HepG2 (cell line): Measurements from ENCODE around the gene IDH3G. TPM values are rescaled to one million over a fixed set of nuclear protein-coding genes. Genes with fewer than 3 reads are reported as not detected.

Experiments used
- ASH2L ChIP-seq: fragments of 300-600, 200-600 bp; sonication (generic); IDR thresholded peaks from 2 replicates; pipeline ENCODE4 v1.7.0; 2017; ENCODE audit warnings: low read depth, mild to moderate bottlenecking, moderate library complexity, mixed read lengths, low read length; ENCODE audit not compliant: insufficient read length
- EHMT2 ChIP-seq: fragments of 200-600 bp; sonication (generic); IDR thresholded peaks from 2 replicates; pipeline ENCODE4 v1.7.0; 2017; ENCODE audit warnings: antibody characterized with exemption, low read depth, low read length, borderline replicate concordance
- FOXA1 ChIP-seq, 2 experiments: fragments of 450-650 bp in 1 of 2; sonication (generic) in 1 of 2; formaldehyde crosslinking in 1 of 2; IDR thresholded peaks; 2 replicates each; pipeline versions ENCODE4 v1.4.0 to v1.6.1; 2016 to 2020; ENCODE audit warnings: missing genetic modification reagents in 1 of 2
- GATAD2A ChIP-seq: IDR thresholded peaks from 2 replicates; pipeline ENCODE4 v1.6.1; 2016
- GZF1 ChIP-seq: sonication (generic); formaldehyde crosslinking; IDR thresholded peaks from 2 replicates; pipeline ENCODE4 v1.5.1; 2020; ENCODE audit warnings: mild to moderate bottlenecking, missing genetic modification reagents
- HHEX ChIP-seq: IDR thresholded peaks from 2 replicates; pipeline ENCODE4 v1.6.1; 2016; ENCODE audit warnings: control low read depth
- HIVEP1 ChIP-seq: sonication (generic); formaldehyde crosslinking; IDR thresholded peaks from 2 replicates; pipeline ENCODE4 v1.4.0; 2020; ENCODE audit warnings: mild to moderate bottlenecking, missing genetic modification reagents
- HNF1B ChIP-seq: sonication (generic); formaldehyde crosslinking; IDR thresholded peaks from 2 replicates; pipeline ENCODE4 v1.5.1; 2020; ENCODE audit warnings: mild to moderate bottlenecking, moderate library complexity, missing genetic modification reagents
- RARG ChIP-seq: sonication (generic); formaldehyde crosslinking; IDR thresholded peaks from 2 replicates; pipeline ENCODE4 v1.4.0; 2020; ENCODE audit warnings: low read depth, mild to moderate bottlenecking, missing genetic modification reagents
- SUZ12 ChIP-seq: fragments of 150-350 bp; IDR thresholded peaks from 2 replicates; pipeline ENCODE4 v1.6.1; 2014; ENCODE audit warnings: low read depth, low read length
- ZBTB33 ChIP-seq: sonication (generic); formaldehyde crosslinking; IDR thresholded peaks from 2 replicates; pipeline ENCODE4 v1.4.0; 2020; ENCODE audit warnings: missing genetic modification reagents
- ZMYM2 ChIP-seq: sonication (generic); formaldehyde crosslinking; IDR thresholded peaks from 2 replicates; pipeline ENCODE4 v1.8.0; 2022; ENCODE audit warnings: mild to moderate bottlenecking, missing genetic modification reagents
- ZNF263 ChIP-seq: sonication (generic); formaldehyde crosslinking; IDR thresholded peaks from 2 replicates; pipeline ENCODE4 v1.4.0; 2020; ENCODE audit warnings: missing genetic modification reagents
- ZNF33B ChIP-seq: sonication (generic); formaldehyde crosslinking; IDR thresholded peaks from 2 replicates; pipeline ENCODE4 v1.5.1; 2020; ENCODE audit warnings: mild to moderate bottlenecking, missing genetic modification reagents
- ZNF432 ChIP-seq: sonication (generic); formaldehyde crosslinking; IDR thresholded peaks from 2 replicates; pipeline ENCODE4 v1.5.0; 2020; ENCODE audit warnings: missing genetic modification reagents, mild to moderate bottlenecking, borderline replicate concordance
- ZNF639 ChIP-seq: conservative IDR thresholded peaks from 2 replicates; pipeline ENCODE4 v1.6.1; 2018; ENCODE audit warnings: missing genetic modification reagents
- ZSCAN12 ChIP-seq: sonication (generic); formaldehyde crosslinking; IDR thresholded peaks from 2 replicates; pipeline ENCODE4 v1.9.0; 2021; ENCODE audit warnings: mild to moderate bottlenecking, missing genetic modification reagents
- ZSCAN22 ChIP-seq: sonication (generic); formaldehyde crosslinking; IDR thresholded peaks from 2 replicates; pipeline ENCODE4 v1.4.0; 2020; ENCODE audit warnings: mild to moderate bottlenecking, missing genetic modification reagents
- polyA plus RNA-seq, 8 experiments: library from polyadenylated mRNA; depleted of rRNA in 3 of 8; stranded (reverse) in 7 of 8; unstranded in 1 of 8; fragments of >200 nt; fragmentation: Illumina TruSeq in 4 of 8; extraction: Trizol in 4 of 8; gene quantifications; 2 replicates each; pipeline versions ENCODE4 v1.2.1 to v1.2.3, GENCODE V29; 2011 to 2016; ENCODE audit warnings: low read depth in 4 of 8, missing spikeins in 1 of 8, mixed read lengths in 1 of 8; ENCODE audit not compliant: insufficient read depth in 1 of 8
- total RNA-seq, 5 experiments: library from RNA; depleted of rRNA; stranded (reverse); fragments of >200 nt; fragmentation: Illumina TruSeq; extraction: Trizol; gene quantifications; 2 replicates each; pipeline ENCODE4 v1.2.3, GENCODE V29; 2016; ENCODE audit warnings: low read depth in 1 of 5
- TF ChIP-seq, protein P1 (sequence below): sonication (generic); formaldehyde crosslinking; IDR thresholded peaks from 2 replicates; pipeline ENCODE4 v1.4.0; 2020; ENCODE audit warnings: missing genetic modification reagents
- TF ChIP-seq, protein P2 (sequence below): IDR thresholded peaks from 2 replicates; pipeline ENCODE4 v1.6.1; 2012; ENCODE audit warnings: low read depth, low read length, improper control_type of control experiment

IDH3G gene
- total and polyA plus RNA-seq, 2 of the 13 experiments (the other 11 are each of a cell fraction or from before 2014, with no cell fraction given): 18.7 to 35.5 TPM

DNA sequence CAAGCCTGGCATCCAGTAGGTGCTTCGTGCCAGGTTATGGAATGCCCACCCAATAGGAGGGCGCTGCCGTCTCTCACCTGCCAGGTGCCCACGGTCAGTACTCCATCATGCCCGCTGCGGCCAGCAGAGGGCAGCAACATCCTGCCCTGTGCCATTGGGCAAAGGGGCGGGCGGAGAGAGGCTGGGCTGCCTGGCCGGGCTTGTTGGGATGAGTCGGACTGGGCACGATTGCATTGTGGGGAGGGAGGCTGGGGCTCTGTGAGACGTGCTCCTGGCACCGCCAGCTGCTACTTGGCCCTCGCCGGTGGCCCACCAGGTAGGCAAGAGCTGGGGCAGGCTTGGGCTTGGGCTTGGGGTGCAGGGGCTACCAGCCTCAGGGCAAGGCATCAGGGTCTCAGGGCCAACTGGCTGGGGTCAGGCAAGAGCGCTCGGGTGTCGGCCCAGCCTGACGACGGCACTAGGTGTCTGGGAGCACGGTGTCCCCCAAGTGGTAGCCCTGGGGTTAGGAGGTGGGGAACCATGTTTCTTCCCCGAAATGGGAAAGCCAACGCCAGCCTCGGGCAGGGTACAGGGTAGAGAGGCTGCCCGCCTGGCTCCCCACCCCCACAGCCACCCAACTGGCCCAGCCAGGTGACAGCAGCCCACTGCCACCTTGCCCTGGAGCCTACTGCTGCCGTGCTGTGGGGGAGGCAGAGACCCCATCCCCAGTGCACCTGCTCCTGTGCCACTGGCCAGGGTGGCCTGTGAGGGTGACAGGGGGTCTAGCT is 30.0 kb downstream of the IDH3G start, which contains the start of gene PLXNB3 (continued):
- TF ChIP-seq, protein P1, sequence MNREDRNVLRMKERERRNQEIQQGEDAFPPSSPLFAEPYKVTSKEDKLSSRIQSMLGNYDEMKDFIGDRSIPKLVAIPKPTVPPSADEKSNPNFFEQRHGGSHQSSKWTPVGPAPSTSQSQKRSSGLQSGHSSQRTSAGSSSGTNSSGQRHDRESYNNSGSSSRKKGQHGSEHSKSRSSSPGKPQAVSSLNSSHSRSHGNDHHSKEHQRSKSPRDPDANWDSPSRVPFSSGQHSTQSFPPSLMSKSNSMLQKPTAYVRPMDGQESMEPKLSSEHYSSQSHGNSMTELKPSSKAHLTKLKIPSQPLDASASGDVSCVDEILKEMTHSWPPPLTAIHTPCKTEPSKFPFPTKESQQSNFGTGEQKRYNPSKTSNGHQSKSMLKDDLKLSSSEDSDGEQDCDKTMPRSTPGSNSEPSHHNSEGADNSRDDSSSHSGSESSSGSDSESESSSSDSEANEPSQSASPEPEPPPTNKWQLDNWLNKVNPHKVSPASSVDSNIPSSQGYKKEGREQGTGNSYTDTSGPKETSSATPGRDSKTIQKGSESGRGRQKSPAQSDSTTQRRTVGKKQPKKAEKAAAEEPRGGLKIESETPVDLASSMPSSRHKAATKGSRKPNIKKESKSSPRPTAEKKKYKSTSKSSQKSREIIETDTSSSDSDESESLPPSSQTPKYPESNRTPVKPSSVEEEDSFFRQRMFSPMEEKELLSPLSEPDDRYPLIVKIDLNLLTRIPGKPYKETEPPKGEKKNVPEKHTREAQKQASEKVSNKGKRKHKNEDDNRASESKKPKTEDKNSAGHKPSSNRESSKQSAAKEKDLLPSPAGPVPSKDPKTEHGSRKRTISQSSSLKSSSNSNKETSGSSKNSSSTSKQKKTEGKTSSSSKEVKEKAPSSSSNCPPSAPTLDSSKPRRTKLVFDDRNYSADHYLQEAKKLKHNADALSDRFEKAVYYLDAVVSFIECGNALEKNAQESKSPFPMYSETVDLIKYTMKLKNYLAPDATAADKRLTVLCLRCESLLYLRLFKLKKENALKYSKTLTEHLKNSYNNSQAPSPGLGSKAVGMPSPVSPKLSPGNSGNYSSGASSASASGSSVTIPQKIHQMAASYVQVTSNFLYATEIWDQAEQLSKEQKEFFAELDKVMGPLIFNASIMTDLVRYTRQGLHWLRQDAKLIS (CRISPR knock-in tag): no peak
- no peak; the same call in 1 of the 2 replicates for TF ChIP-seq ZNF33B (CRISPR knock-in tag)
- TF ChIP-seq GATAD2A: peak; percentile 54
- TF ChIP-seq HNF1B: peak; percentile 39; the same call in 1 of the 2 replicates
- no peak for TF ChIP-seq RARG (CRISPR knock-in tag)
- TF ChIP-seq HIVEP1: no peak
- TF ChIP-seq, protein P2, sequence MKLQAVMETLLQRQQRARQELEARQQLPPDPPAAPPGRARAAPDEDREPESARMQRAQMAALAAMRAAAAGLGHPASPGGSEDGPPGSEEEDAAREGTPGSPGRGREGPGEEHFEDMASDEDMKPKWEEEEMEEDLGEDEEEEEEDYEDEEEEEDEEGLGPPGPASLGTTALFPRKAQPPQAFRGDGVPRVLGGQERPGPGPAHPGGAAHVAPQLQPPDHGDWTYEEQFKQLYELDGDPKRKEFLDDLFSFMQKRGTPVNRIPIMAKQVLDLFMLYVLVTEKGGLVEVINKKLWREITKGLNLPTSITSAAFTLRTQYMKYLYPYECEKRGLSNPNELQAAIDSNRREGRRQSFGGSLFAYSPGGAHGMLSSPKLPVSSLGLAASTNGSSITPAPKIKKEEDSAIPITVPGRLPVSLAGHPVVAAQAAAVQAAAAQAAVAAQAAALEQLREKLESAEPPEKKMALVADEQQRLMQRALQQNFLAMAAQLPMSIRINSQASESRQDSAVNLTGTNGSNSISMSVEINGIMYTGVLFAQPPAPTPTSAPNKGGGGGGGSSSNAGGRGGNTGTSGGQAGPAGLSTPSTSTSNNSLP: no peak
- peak; percentile 52 for TF ChIP-seq ZNF263 (CRISPR knock-in tag)
- no peak for TF ChIP-seq FOXA1 (IDR thresholded peaks at IDR 0.05)
- no peak for TF ChIP-seq FOXA1 (CRISPR knock-in tag; IDR thresholded peaks at IDR 0.05)
- no peak for TF ChIP-seq ZNF432 (CRISPR knock-in tag)
- no peak for TF ChIP-seq ZSCAN22
- no peak for TF ChIP-seq ZBTB33 (CRISPR knock-in tag)
- TF ChIP-seq HHEX: no peak
- no peak for TF ChIP-seq ASH2L
- TF ChIP-seq ZNF639: no peak
- no peak for TF ChIP-seq ZMYM2
- TF ChIP-seq SUZ12: no peak
- no peak for TF ChIP-seq ZSCAN12
- TF ChIP-seq GZF1 (CRISPR knock-in tag): no peak
- TF ChIP-seq EHMT2: no peak
